C4-2B (cell line): Measurements from ENCODE around the gene CACHD1.
"Not testable (repeated sequence)": the region's sequence is repeated elsewhere in the genome, so short reads cannot be mapped to it uniquely, and the experiment has no call there.

Experiments
- H3K27ac ChIP-seq: fragments of 450-650 bp; 2 replicates; pipeline ENCODE4 v1.5.1; 2017
- ZFX ChIP-seq: fragments of 450-650 bp; IDR thresholded peaks from 2 replicates; pipeline ENCODE4 v1.6.1; 2017
- TF ChIP-seq, protein P1 (sequence below): fragments of 450-650 bp; conservative IDR thresholded peaks from 2 replicates; pipeline ENCODE4 v1.5.1; 2017; ENCODE audit warnings: mild to moderate bottlenecking

CACHD1 gene

GRCh38 chr1:64505232-64505943, 35.5 kb downstream of the CACHD1 start:
- H3K27ac ChIP-seq, result no peak overlapping the region
- no peak for TF ChIP-seq ZFX
- TF ChIP-seq, protein P1, sequence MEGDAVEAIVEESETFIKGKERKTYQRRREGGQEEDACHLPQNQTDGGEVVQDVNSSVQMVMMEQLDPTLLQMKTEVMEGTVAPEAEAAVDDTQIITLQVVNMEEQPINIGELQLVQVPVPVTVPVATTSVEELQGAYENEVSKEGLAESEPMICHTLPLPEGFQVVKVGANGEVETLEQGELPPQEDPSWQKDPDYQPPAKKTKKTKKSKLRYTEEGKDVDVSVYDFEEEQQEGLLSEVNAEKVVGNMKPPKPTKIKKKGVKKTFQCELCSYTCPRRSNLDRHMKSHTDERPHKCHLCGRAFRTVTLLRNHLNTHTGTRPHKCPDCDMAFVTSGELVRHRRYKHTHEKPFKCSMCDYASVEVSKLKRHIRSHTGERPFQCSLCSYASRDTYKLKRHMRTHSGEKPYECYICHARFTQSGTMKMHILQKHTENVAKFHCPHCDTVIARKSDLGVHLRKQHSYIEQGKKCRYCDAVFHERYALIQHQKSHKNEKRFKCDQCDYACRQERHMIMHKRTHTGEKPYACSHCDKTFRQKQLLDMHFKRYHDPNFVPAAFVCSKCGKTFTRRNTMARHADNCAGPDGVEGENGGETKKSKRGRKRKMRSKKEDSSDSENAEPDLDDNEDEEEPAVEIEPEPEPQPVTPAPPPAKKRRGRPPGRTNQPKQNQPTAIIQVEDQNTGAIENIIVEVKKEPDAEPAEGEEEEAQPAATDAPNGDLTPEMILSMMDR, result no peak

DNA sequence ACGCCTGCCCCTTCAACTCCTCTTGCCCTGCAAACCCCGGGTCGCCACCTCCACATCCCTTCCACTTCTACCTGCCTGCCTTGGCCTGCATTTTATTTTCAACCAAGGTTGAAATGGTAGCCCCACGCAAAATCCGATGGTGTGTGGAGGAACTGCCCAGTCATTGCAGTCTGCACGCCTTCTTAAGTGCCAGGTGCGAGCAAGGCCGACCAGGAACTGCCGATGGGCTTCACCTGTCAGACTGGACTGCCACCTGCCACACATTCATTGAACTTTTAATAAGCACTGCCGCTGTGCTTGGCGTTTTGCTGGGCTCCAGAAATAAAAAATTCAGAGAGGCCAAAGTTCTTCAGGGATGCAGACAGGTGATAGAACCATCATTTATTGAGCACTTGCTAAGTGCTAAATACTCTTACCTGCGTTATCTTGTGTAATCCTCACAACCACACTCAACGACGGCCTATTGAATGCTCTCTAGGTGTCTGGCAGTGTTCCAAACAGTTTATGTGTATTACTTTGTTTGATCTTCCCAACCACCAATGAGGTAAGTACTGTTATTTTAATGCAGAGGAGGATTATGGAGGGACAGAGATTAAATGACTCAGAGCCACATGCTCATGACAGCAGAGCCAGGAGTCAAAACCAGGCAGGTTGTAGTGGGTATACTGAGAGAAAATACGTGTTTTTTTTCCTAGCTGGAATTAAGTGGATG, 36.2 kb downstream of the CACHD1 start:
- TF ChIP-seq ZFX, result no peak
- TF ChIP-seq, protein P1, result no peak
- no peak overlapping the region for H3K27ac ChIP-seq

- no peak for TF ChIP-seq ZFX
- TF ChIP-seq, protein P1, result no peak
- H3K27ac ChIP-seq, result no peak overlapping the region
Measured at GRCh38 chr1:64508629-64509028, 38.7 kb downstream of the CACHD1 start.

GRCh38 chr1:64511044-64511443, 41.1 kb downstream of the CACHD1 start:
- no peak overlapping the region for H3K27ac ChIP-seq

DNA sequence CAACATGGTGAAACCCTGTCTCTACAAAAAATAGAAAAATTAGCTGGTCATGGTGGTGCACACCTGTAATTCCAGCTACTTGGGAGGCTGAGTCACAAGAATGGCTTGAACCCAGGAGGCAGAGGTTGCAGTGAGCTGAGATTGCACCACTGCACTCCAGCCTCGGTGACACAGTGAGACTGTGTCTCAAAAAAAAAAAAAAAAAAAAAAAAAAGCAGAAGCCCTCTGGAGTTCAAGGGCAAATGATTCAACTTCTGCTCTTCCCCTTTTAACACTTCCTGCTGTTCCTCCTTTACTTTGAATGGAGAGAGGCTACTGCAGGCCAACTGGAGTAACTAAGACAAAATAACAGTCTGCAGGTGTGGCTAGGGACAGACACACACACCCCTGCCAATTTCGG, 42.3 kb downstream of the CACHD1 start:
- not testable (repeated sequence) for H3K27ac ChIP-seq

More at GRCh38 chr1:64511044-64511443, 41.1 kb downstream of the CACHD1 start:
- TF ChIP-seq, protein P1, result no peak
- no peak for TF ChIP-seq ZFX

DNA sequence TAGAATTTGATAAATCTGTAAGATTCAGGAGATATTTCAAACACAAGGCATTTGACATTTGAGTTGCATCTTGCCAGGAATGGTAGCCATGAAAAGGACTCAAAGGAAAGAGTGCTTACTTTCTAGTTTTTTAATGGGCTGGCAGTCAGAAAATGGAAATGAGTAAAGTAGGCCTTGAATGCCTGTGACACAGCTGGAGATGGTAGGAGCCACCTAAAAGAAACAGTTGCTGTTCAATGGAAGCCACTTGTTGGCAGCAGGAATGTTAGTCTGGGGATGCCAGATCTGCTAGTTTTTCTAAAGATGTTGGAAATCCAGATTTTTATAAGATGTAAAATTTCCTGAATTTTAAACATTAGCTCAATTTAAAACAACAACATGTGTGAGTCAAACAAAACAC, 43.6 kb downstream of the CACHD1 start:
- no peak overlapping the region for H3K27ac ChIP-seq
- no peak for TF ChIP-seq ZFX
- TF ChIP-seq, protein P1, result no peak

GRCh38 chr1:64514197-64514765, 44.4 kb downstream of the CACHD1 start:
- TF ChIP-seq, protein P1, result no peak
- TF ChIP-seq ZFX, result no peak
- no peak overlapping the region for H3K27ac ChIP-seq
